MG63 (cell line): ENCODE measurements around the gene MYG1. TPM values are rescaled to one million over a fixed set of nuclear protein-coding genes. Genes with fewer than 3 reads are reported as not detected.
A peak's percentile ranks its signal among the peaks of the same experiment; 100 is the strongest.

ENCODE experiments used
- DNase-seq: peaks from one replicate; pipeline ENCODE4 v3.0.0-alpha.2; 2020
- H3K27me3 ChIP-seq: fragments of 250-450 bp; sonication (Bioruptor Pico); 2 replicates; pipeline ENCODE4 v1.5.1; 2020; ENCODE audit warnings: mild to moderate bottlenecking, moderate library complexity
- H3K36me3 ChIP-seq: fragments of 250-450 bp; sonication (Bioruptor Pico); 2 replicates; pipeline ENCODE4 v1.5.1; 2020; ENCODE audit warnings: mild to moderate bottlenecking, moderate library complexity
- H3K4me3 ChIP-seq: fragments of 250-450 bp; sonication (Bioruptor Pico); 2 replicates; pipeline ENCODE4 v1.5.1; 2020; ENCODE audit warnings: mild to moderate bottlenecking, moderate library complexity
- H3K9me3 ChIP-seq: fragments of 250-450 bp; sonication (Bioruptor Pico); 2 replicates; pipeline ENCODE4 v1.5.1; 2020; ENCODE audit warnings: mild to moderate bottlenecking, moderate library complexity
- total RNA-seq: library from RNA; depleted of rRNA; stranded (reverse); fragments of >200 nt; shearing (Covaris generic); gene quantifications from 2 replicates; pipeline ENCODE4 v1.2.3, GENCODE V29; 2014; ENCODE audit warnings: low replicate concordance; rRNA removed

The MYG1 gene
- total RNA-seq, 1 experiment from 2014 or later: 42.8 TPM

DNA sequence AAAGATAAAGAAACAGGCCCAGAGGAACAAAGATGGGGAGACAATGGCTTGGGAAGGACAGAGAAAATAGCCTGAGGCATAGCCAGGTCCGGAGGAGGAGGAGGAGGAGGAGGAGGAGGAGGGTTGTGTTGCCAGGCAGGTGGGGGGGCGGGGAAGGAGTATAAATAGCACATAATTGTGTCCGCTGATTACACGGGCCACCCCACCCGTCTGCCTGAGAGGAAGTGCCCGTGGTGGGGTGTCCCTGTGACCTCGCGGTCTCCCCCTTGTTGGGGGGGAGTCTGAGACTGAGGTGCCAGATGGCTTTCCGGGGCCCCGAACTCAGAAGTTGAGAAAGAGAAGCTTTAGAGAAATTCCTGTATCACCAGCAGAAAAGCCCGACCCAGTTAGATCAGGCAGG lies 38.5 kb downstream of the MYG1 start:
- Histone ChIP-seq H3K4me3 (no peak overlapping the region), H3K36me3 (no peaks in the 10 kb centered on the region), H3K9me3 (no peaks in the 10 kb centered on the region), H3K27me3 (peaks cover 2% of the 10 kb centered on the region; the same call in 1 of the 2 replicates)
- DNase-seq: no peak

DNA sequence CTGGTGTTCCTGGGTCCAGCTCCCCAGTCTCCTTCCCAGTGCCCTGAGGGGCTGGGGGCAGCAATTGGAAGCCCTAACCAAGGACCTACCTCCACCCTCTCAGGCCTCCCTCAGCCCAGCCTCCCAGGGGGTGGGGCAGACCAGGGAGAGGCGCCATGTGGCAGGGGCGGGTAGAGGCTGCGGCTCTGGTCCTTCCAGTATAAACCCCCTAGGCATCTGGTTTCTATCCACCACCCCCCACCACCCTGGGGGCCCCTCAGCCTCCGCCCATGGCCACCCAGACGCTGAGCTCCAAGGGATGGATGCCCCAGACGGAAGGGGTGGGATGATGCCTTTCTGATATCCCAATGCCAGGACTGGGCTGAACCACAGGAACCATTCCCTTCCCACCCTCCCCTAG lies 39.4 kb downstream of the MYG1 start:
- no peak overlapping the region for H3K4me3 ChIP-seq
- H3K9me3 ChIP-seq: no peaks in the 10 kb centered on the region
- H3K27me3 ChIP-seq: peaks cover 2% of the 10 kb centered on the region; the same call in 1 of the 2 replicates
- no peaks in the 10 kb centered on the region for H3K36me3 ChIP-seq
- DNase-seq: no peak

DNA sequence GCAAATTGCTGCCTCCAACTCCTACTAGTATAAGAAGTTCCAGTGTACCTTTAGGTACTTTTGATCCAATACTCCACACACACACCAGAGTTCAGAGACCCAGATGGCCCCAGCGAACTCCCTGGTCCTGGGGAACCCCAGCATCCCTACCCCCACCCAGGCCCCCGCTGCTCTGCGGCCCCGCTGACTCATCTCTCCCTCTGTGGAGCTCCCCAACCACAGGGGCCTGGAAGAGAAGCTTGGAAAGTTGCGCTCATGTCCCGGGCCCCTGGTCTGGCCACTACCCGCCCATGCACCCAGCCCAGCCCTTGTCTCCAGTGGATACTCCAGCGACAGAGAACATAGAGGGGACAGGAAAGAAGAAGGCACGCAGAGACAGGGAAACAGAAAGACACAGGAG lies 40.9 kb downstream of the MYG1 start:
- H3K4me3 ChIP-seq: no peak overlapping the region
- H3K27me3 ChIP-seq: peaks cover 2% of the 10 kb centered on the region; the same call in 1 of the 2 replicates
- H3K36me3 ChIP-seq: no peaks in the 10 kb centered on the region
- no peaks in the 10 kb centered on the region for H3K9me3 ChIP-seq
- no peak for DNase-seq

- Histone ChIP-seq H3K4me3 (no peak overlapping the region), H3K36me3 (no peaks in the 10 kb centered on the region), H3K9me3 (no peaks in the 10 kb centered on the region), H3K27me3 (peaks cover 2% of the 10 kb centered on the region; the same call in 1 of the 2 replicates)
- no peak for DNase-seq
Observed at GRCh38 chr12:53343449-53343848, 44.0 kb downstream of the MYG1 start.

DNA sequence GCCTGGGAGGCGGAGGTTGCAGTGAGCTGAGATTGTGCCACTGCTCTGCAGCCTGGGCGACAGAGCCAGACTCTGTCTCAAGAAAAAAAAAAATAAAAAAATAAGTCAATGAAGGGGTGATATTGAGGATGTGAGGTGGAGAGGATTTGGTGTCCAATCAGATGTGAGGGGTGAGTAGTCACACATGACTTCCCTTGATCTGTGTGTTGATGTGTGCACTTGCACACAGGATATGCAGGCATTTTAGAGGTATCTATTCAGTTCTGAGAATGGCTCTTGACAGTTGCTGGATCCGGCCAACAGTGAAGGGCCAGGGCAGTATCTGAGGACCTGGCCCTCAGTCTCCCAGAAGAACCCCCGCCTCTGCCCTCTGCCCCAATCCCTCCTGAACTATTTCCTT lies 44.5 kb downstream of the MYG1 start:
- Histone ChIP-seq H3K36me3 (no peaks in the 10 kb centered on the region), H3K27me3 (no peaks in the 10 kb centered on the region), H3K4me3 (no peak overlapping the region), H3K9me3 (no peaks in the 10 kb centered on the region)
- no peak for DNase-seq

GRCh38 chr12:53344487-53344823 lies 45.0 kb downstream of the MYG1 start:
- Histone ChIP-seq H3K27me3 (no peaks in the 10 kb centered on the region), H3K4me3 (peak overlapping the region; percentile 56), H3K9me3 (no peaks in the 10 kb centered on the region), H3K36me3 (no peaks in the 10 kb centered on the region)
- DNase-seq: no peak

DNA sequence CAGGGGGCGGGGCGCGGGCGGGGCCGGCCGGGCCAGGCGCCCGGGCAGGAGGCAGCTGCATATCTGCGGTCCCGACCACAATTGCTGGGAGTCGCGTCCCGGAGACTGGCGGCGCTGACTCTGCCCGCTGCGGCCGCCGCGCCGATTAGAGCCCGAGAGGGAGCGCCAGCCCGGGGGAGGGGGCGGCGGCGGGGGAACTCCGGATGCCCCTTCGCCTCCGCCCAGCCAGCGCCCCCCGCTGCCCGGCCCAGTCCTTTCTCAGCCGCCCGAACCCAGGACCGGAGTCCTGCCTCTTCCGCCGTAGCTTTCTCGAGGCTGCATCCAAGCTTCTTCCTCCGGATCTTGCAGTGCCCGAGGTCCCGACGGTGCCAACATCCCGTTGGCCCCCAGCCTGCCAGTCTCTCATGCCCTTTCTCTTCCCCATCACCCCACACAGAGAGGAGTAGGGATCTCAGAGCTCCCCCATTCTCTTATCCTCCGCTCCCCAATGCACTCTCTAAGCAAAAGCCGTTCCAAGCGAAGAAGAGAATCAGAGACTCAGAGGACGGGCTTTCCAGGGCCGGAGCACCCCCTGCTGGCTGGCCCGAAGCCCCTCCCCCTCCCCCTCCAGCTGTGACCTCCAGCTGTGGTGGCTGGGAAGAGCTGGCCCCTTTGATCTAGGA lies 45.5 kb downstream of the MYG1 start:
- Histone ChIP-seq H3K4me3 (peak overlapping the region; percentile 56), H3K36me3 (no peaks in the 10 kb centered on the region), H3K27me3 (no peaks in the 10 kb centered on the region), H3K9me3 (no peaks in the 10 kb centered on the region)
- DNase-seq: peak; percentile 73

DNA sequence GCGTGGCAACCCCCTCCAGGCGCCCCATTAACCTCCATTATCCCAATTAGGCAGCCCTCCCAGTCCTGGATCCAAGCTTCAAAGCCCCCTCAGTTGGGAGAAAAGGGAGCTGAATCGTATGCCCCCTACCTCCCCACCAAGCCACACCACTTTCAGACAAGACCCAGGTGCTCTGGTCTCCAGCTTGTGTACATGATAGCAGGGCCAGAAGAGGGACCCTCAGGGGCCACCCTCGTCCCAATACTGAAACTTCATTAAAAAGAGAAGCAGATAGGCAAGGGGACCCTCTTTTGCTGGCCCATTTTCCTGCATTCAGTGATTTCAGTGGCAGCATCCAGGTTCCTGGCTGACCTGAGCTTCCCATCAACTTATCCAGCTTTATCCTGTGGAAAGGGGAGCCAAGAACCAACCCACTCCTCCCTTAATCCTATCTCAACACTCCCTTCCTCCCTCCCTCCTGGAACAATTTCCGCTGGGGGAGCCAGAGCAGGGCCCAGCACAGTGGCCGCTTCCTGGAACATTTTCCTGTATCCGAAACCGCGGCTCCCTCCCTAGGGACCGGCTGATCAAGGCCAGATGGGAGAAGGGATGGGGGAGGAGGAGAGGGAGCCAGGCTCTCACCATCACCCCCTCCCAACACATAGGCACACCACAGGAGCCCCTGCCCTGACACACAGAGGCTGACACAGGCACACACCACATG lies 46.1 kb downstream of the MYG1 start:
- Histone ChIP-seq H3K27me3 (no peaks in the 10 kb centered on the region), H3K36me3 (no peaks in the 10 kb centered on the region), H3K4me3 (peak overlapping the region; percentile 56), H3K9me3 (no peaks in the 10 kb centered on the region)
- peak; percentile 27 for DNase-seq

- no peak for DNase-seq
- Histone ChIP-seq H3K27me3 (no peaks in the 10 kb centered on the region), H3K4me3 (no peak overlapping the region), H3K36me3 (no peaks in the 10 kb centered on the region), H3K9me3 (no peaks in the 10 kb centered on the region)
Observed at GRCh38 chr12:53346491-53346890, 47.0 kb downstream of the MYG1 start.

DNA sequence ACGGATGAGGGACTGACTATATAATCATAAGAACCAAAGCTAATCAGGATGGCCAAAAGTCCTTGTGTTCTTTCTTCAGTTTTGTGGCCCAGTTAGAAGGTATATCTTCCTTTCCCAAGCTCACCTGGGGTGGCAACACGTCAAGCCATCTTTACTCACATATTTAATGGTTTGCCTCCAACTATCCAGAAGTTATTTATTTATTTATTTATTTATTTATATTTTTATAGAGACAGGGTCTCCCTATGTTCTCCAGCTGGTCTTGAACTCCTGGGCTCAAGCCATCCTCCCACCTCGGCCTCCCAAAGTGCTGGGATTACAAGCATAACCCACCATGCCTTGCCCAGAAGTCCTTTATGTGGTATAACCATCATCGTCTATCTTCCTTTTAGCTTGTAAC lies 48.4 kb downstream of the MYG1 start:
- H3K4me3 ChIP-seq: no peak overlapping the region
- DNase-seq: no peak
- H3K27me3 ChIP-seq: no peaks in the 10 kb centered on the region
- no peaks in the 10 kb centered on the region for H3K36me3 ChIP-seq
- no peaks in the 10 kb centered on the region for H3K9me3 ChIP-seq

DNA sequence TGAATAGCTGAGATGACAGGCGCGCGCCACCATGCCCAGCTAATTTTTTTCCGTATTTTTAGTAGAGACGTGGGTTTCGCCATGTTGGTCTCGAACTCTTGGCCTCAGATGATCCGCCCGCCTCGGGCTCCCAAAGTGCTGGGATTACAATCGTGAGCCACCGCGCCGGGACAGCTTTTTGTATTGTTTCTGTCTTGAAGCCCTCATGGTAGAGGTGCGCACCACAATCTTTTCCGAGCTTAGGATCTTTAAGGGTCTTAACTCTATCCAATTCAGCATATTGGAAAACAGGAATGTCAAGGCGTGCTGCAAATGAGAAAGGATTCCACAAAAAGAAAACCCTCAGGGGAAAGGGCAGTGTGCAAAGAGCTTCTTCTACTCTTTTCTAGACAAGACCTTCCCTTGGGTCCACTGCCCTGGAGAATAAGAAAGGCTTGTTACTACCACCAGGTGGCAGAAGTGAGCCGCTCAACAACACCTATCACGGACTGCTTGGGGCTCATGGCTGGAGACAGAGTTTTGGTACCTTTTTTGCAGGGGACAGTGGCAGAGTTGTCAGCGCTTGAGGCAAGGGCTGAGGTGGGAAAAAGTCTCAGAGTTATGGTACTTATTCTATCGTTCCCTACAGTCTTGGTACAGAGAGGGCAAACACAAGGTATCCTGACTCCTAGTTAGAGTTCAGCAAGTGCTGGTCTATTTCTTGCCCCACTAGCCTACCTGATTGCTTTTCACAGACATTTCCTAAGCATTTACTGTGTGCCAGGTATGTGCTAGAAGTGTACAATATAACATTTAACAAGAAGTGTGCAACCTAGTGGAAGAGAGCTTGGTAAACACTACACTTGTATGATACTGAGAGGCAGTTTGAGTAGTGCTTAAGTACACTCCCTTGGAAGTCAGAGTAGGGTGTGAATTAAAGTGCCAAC lies 53.1 kb downstream of the MYG1 start:
- no peaks in the 10 kb centered on the region for H3K9me3 ChIP-seq
- peak; percentile 62 for DNase-seq
- H3K36me3 ChIP-seq: no peaks in the 10 kb centered on the region
- H3K27me3 ChIP-seq: no peaks in the 10 kb centered on the region
- no peak overlapping the region for H3K4me3 ChIP-seq

- no peaks in the 10 kb centered on the region for H3K36me3 ChIP-seq
- no peak for DNase-seq
- H3K27me3 ChIP-seq: no peaks in the 10 kb centered on the region
- no peak overlapping the region for H3K4me3 ChIP-seq
- no peaks in the 10 kb centered on the region for H3K9me3 ChIP-seq
Observed at GRCh38 chr12:53353257-53353655, 53.8 kb downstream of the MYG1 start.

GRCh38 chr12:53355121-53355520 lies 55.6 kb downstream of the MYG1 start:
- no peak for DNase-seq
- H3K4me3 ChIP-seq: no peak overlapping the region
- H3K9me3 ChIP-seq: no peaks in the 10 kb centered on the region
- H3K27me3 ChIP-seq: no peaks in the 10 kb centered on the region
- H3K36me3 ChIP-seq: no peaks in the 10 kb centered on the region

Other genes with a start within 250 kb of the MYG1 start
- gene TNS2, start 249.6 kb upstream of the MYG1 start, total RNA-seq: 10.8 and 12.4 TPM in 2 replicates
- 22.1 and 23.9 TPM in 2 replicates for gene SPRYD3, start 220.3 kb upstream of the MYG1 start, total RNA-seq
- 37.5 and 66.3 TPM in 2 replicates for gene IGFBP6, start 202.0 kb upstream of the MYG1 start, total RNA-seq
- gene SOAT2, start 196.2 kb upstream of the MYG1 start, total RNA-seq: not detected in 2 replicates
- gene ZNF740, start 119.0 kb upstream of the MYG1 start, total RNA-seq: 14.7 and 22.2 TPM in 2 replicates
- gene CSAD, start 118.8 kb upstream of the MYG1 start, total RNA-seq: 1.2 and 7.1 TPM in 2 replicates
- 1.6 TPM in 1 of 2 replicates, not detected in the other for gene ITGB7, start 92.4 kb upstream of the MYG1 start, total RNA-seq
- gene RARG, start 67.5 kb upstream of the MYG1 start, total RNA-seq: 30.8 and 40.7 TPM in 2 replicates
- 22.1 and 23.9 TPM in 2 replicates for gene ESPL1, start 31.4 kb upstream of the MYG1 start, total RNA-seq
- 412 and 629 TPM in 2 replicates for gene PFDN5, start 4.2 kb upstream of the MYG1 start, total RNA-seq
- gene AAAS, start 21.9 kb downstream of the MYG1 start, total RNA-seq: 75.6 and 114 TPM in 2 replicates
- not detected in 2 replicates for gene SP7, start 36.7 kb downstream of the MYG1 start, total RNA-seq
- 22.3 and 26.3 TPM in 2 replicates for gene SP1, start 80.5 kb downstream of the MYG1 start, total RNA-seq
- gene AMHR2, start 124.2 kb downstream of the MYG1 start, total RNA-seq: not detected in 2 replicates
- 41.0 and 60.4 TPM in 2 replicates for gene PRR13, start 142.0 kb downstream of the MYG1 start, total RNA-seq
- gene PCBP2, start 152.4 kb downstream of the MYG1 start, total RNA-seq: 217 and 279 TPM in 2 replicates
- 5.7 and 15.0 TPM in 2 replicates for gene MAP3K12, start 199.8 kb downstream of the MYG1 start, total RNA-seq
- 51.7 and 66.1 TPM in 2 replicates for gene TARBP2, start 201.6 kb downstream of the MYG1 start, total RNA-seq
- not detected in 2 replicates for gene NPFF, start 207.8 kb downstream of the MYG1 start, total RNA-seq